H7 (cell line): ENCODE results near the gene NPIPA8. TPM values are rescaled to one million over a fixed set of nuclear protein-coding genes. Genes with fewer than 3 reads are reported as not detected.
"Not testable (repeated sequence)": the region's sequence is repeated elsewhere in the genome, so short reads cannot be mapped to it uniquely, and the experiment has no call there.

Source experiments
- DNase-seq: peaks from one replicate; pipeline ENCODE4 v3.0.0; 2012
- H3K27me3 ChIP-seq: 2 replicates; pipeline ENCODE4 v1.6.0; 2011; ENCODE audit warnings: mild to moderate bottlenecking, low read length; ENCODE audit not compliant: control insufficient read depth, insufficient read depth
- H3K36me3 ChIP-seq: replicated peaks from 2 replicates; pipeline ENCODE4 v1.5.1; 2011; ENCODE audit warnings: low read length; ENCODE audit not compliant: control insufficient read depth, insufficient read depth
- H3K4me3 ChIP-seq: 2 replicates; pipeline ENCODE4 v1.5.1; 2011; ENCODE audit warnings: low read depth, mild to moderate bottlenecking, control low read depth, low read length, moderate library complexity; ENCODE audit not compliant: insufficient read depth
- total RNA-seq: library from RNA; depleted of rRNA; stranded (reverse); fragments of >200 nt; shearing (Covaris generic); gene quantifications from 2 replicates; pipeline ENCODE4 v1.2.3, GENCODE V29; 2014; rRNA removed

Gene NPIPA8
- total RNA-seq, 1 experiment from 2014 or later: not detected

GRCh38 chr16:18303059-18303706 is 33.4 kb downstream of the NPIPA8 start:
- DNase-seq: not testable (repeated sequence)

GRCh38 chr16:18297714-18298113 is 38.8 kb downstream of the NPIPA8 start:
- not testable (repeated sequence) for DNase-seq, H3K36me3 ChIP-seq, H3K27me3 ChIP-seq, H3K4me3 ChIP-seq

More at GRCh38 chr16:18303059-18303706, 33.4 kb downstream of the NPIPA8 start:
- not testable (repeated sequence) for H3K4me3 ChIP-seq, H3K27me3 ChIP-seq, H3K36me3 ChIP-seq

GRCh38 chr16:18296931-18297330 is 39.6 kb downstream of the NPIPA8 start:
- not testable (repeated sequence) for H3K27me3 ChIP-seq, H3K4me3 ChIP-seq, H3K36me3 ChIP-seq, DNase-seq

GRCh38 chr16:18294371-18294770 is 42.2 kb downstream of the NPIPA8 start:
- not testable (repeated sequence) for H3K36me3 ChIP-seq, DNase-seq, H3K4me3 ChIP-seq, H3K27me3 ChIP-seq

- not testable (repeated sequence) for H3K36me3 ChIP-seq, H3K27me3 ChIP-seq, DNase-seq, H3K4me3 ChIP-seq
These were observed 43.1 kb downstream of the NPIPA8 start for GRCh38 chr16:18293337-18293956.

GRCh38 chr16:18290959-18291358 is 45.6 kb downstream of the NPIPA8 start:
- H3K4me3 ChIP-seq, H3K27me3 ChIP-seq, DNase-seq, H3K36me3 ChIP-seq: not testable (repeated sequence)

- H3K36me3 ChIP-seq, DNase-seq, H3K4me3 ChIP-seq, H3K27me3 ChIP-seq: not testable (repeated sequence)
These were observed 50.2 kb downstream of the NPIPA8 start for GRCh38 chr16:18286342-18286741.

GRCh38 chr16:18280319-18280718 is 56.2 kb downstream of the NPIPA8 start:
- not testable (repeated sequence) for H3K36me3 ChIP-seq, H3K4me3 ChIP-seq, H3K27me3 ChIP-seq, DNase-seq

GRCh38 chr16:18276756-18277155 is 59.8 kb downstream of the NPIPA8 start:
- H3K27me3 ChIP-seq, DNase-seq, H3K36me3 ChIP-seq, H3K4me3 ChIP-seq: not testable (repeated sequence)

GRCh38 chr16:18270171-18270570 is 66.4 kb downstream of the NPIPA8 start:
- not testable (repeated sequence) for H3K27me3 ChIP-seq, H3K36me3 ChIP-seq, H3K4me3 ChIP-seq, DNase-seq

Other genes starting within 250 kb of the NPIPA8 start
- 87.2 and 95.5 TPM in 2 replicates for gene NOMO2, start 225.4 kb upstream of the NPIPA8 start, total RNA-seq